ENCODE data around the gene RHBDF1.
"Not testable (repeated sequence)": the region's sequence is repeated elsewhere in the genome, so short reads cannot be mapped to it uniquely, and the experiment has no call there.

Gene RHBDF1

DNA sequence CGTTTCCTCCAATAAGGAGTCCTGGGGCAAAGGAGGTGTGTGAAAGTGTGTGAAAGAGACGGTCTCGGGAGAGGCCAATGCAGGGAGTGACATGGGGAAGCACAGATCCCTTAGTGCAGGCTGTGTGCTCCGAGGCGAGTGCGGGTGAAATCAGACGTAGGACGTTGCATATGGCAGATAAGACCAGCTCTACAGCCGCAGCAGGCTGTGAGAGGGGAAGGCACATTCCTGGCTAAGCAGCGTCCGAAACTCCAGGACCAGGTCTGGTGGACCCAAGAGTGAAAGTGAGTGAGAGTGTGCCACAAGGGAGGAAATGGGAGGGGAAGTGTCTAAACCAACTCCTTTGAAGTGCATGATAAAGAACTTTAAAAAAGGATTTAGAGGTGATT lies 30.4 kb downstream of the RHBDF1 start:
- no peak for DNase-seq (ENCODE audit: low read depth)
- TF ChIP-seq, protein P1, sequence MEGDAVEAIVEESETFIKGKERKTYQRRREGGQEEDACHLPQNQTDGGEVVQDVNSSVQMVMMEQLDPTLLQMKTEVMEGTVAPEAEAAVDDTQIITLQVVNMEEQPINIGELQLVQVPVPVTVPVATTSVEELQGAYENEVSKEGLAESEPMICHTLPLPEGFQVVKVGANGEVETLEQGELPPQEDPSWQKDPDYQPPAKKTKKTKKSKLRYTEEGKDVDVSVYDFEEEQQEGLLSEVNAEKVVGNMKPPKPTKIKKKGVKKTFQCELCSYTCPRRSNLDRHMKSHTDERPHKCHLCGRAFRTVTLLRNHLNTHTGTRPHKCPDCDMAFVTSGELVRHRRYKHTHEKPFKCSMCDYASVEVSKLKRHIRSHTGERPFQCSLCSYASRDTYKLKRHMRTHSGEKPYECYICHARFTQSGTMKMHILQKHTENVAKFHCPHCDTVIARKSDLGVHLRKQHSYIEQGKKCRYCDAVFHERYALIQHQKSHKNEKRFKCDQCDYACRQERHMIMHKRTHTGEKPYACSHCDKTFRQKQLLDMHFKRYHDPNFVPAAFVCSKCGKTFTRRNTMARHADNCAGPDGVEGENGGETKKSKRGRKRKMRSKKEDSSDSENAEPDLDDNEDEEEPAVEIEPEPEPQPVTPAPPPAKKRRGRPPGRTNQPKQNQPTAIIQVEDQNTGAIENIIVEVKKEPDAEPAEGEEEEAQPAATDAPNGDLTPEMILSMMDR (IDR thresholded peaks at IDR 0.05; ENCODE audit: control insufficient read depth, extremely low read depth, insufficient read depth), result no peak
- H3K4me3 ChIP-seq (ENCODE audit: low read depth, low read length), result no peak overlapping the region

DNA sequence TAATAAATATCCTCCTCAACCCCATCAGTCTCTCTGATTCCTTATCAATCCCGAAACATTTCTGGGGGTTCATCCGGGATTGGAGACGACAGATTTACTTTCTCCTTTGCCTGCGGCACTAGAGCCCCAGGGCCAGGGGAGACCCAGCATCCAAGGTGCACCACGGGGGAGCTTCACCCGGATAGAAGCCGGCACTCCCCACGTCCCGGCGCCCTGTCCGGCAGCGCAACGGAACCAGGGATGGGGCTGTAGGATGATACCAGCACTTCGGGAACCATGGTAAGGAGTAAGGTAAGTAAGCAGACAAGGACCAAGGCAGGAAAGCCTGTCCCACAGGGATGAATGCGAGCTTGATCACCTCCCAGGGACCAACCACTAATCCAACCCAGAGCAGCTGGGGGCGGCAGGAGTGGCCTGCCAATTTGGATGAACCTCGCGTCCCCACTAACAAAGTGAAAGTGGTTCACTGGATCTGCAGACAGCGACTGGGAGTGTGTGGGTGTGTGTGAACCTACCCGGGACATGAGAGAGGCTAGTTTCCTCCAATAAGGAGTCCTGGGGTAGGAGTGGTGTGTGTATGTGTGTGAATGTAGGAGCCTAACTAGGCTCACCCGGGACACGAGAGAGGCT lies 30.9 kb downstream of the RHBDF1 start:
- no peak overlapping the region for H3K4me3 ChIP-seq (ENCODE audit: low read depth, low read length)
- no peak for DNase-seq (ENCODE audit: low read depth)
- TF ChIP-seq, protein P1 (IDR thresholded peaks at IDR 0.05; ENCODE audit: control insufficient read depth, extremely low read depth, insufficient read depth), result no peak

DNA sequence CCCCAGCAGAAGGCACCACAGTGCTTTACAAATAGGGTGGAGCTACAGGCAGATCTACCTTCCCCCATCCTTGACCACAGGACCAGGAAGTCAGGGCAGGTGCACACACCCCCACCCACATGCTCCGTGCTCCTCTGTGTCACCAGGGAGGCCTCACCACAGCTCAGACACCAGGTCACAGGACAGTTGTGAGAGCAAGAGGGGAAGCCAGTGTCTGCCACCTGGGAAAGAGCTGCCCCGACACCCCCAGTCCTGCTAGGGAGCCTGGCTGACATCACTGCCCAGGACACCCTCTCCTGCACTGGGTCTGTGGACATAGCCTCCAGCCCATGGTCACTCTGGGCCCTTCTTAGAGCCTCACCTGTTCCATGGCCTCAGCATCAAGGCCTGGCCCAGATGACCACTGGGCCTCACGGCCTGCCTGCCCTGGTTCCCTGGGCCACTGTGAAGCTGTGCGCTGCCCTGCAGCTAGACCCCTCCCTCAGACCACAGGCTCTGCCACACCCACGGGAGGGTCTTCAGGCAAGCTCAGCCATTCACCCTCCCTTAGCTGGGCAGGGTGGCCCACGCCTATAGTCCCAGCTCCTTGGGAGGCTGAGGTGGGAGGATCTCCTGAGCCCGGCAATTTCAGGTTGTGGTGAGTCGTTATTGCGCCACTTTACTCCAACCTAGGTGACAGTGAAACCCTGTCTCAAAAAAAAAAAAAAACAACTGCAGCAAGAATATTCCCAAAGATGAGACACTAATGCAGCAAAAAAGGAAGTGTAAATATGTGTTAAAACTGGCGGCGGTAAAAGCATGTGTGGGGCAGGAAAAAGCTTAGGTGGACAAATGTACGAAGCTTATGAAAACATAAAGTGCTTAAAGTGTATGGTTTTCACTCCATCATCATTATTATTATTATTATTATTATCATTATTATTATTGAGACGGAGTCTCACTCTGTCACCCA lies 33.2 kb downstream of the RHBDF1 start:
- TF ChIP-seq, protein P1 (IDR thresholded peaks at IDR 0.05; ENCODE audit: control insufficient read depth, extremely low read depth, insufficient read depth), result no peak

DNA sequence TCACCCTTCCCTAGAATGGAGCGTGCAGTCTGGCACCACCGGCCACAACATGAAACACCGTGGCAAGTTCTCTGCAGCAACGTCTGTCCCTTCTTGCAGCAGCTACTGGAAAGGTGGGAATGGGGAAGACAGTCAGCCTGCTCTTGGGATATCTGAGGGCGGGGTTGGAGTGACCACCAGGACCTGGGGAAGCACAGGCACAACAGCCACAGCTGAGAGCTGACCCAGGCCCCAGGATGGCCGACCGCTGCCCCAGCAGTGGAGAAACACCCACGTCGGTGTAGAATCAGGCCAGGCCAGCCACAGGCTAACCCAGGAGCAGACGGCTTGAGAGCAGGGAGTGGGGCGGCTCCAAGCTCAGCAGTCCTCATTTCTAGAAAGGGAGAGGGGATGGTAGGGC lies 34.2 kb downstream of the RHBDF1 start:
- H3K4me3 ChIP-seq (ENCODE audit: low read depth, low read length); DNase-seq (ENCODE audit: low read depth): not testable (repeated sequence)

More for the DNA sequence above, 33.2 kb downstream of the RHBDF1 start:
- H3K4me3 ChIP-seq (ENCODE audit: low read depth, low read length), result no peak overlapping the region
- peak; percentile 30 for DNase-seq (ENCODE audit: low read depth)

DNA sequence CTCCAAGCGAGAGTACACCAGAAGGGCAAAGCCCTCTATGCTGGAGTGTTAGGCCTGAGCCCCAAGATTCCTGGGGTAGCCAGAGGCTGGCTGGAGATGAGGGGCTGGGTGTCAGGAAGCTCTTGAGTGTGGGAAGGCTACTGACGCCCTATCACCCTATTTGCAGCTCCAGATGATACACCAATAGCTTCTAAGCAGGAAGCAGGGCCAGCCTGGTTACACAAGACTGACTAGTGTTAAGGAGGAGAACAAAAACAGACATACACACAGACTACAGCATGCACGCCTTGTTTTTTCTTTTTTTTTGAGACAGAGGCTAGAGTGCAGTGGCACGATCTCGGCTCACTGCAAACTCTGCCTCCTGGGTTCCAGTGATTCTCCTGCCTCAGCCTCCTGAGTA lies 34.9 kb downstream of the RHBDF1 start:
- H3K4me3 ChIP-seq (ENCODE audit: low read depth, low read length), result no peak overlapping the region
- TF ChIP-seq, protein P1 (IDR thresholded peaks at IDR 0.05; ENCODE audit: control insufficient read depth, extremely low read depth, insufficient read depth), result no peak
- no peak for DNase-seq (ENCODE audit: low read depth)

DNA sequence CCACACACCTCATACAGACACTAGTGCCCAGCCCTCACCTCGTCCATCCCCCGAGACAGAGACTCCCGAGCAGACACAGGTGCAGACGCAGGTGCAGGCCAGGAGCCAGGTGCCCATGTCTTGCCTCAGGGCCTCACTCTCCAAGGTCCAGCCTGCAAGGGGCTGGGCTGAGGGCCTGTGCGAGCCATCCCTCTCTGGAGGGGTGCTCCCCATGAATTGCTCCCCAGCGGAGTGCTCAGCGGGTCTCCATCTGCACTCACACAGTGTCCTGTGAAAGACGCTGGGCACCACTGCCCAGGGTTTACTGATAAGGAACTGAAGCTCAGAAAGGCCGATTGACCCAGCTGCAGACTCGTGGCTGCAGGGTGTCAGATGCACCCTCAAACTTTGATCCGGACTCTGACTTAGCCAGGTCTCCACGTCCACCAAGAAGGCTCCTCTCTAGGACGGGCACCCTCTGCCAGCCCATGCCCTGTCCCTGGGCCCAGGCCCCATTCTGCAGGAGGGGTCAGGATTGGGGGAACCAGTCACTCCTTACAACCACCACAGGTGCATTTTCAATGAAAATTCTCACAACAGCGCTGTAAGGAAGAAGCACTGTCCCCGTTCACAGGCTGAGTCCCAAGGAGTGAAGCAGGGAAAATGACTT lies 36.0 kb downstream of the RHBDF1 start:
- DNase-seq (ENCODE audit: low read depth), result no peak
- no peak overlapping the region for H3K4me3 ChIP-seq (ENCODE audit: low read depth, low read length)
- TF ChIP-seq, protein P1 (IDR thresholded peaks at IDR 0.05; ENCODE audit: control insufficient read depth, extremely low read depth, insufficient read depth), result no peak

DNA sequence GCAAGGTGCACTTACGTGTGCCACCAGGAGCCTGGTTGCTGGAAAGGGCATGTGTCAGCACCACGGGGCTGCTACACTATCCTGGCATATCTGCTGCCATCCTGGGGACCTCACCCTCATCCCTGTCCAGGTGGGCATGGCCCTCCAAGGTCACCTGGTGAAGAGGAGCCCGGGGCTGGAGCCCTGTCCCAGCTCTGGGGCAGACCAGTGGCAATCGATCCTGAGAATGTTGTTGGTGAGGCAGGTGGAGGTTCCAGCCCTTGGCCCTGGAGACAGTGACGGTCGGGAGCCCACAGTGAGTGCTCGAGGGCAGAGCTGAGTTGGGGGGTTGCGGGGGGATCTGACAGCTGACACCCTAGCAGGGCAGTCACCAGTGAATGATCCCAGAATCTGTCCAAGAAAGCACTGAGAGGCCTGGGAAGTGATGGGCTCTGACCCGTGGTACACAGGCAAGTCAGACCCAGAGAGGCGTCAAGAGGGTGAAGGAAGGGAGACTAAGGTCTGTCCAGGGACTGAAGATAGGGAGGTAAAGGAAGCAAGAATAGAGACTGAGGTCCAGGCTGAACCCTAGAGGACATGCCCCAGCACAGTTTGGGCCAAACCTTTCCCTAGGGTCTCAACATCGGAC lies 36.6 kb downstream of the RHBDF1 start:
- TF ChIP-seq, protein P1 (IDR thresholded peaks at IDR 0.05; ENCODE audit: control insufficient read depth, extremely low read depth, insufficient read depth), result no peak
- H3K4me3 ChIP-seq (ENCODE audit: low read depth, low read length), result no peak overlapping the region
- DNase-seq (ENCODE audit: low read depth), result no peak
